CD1c-positive myeloid dendritic cell (primary cell): ENCODE results near the gene ADCY4.
A peak's percentile ranks its signal among the peaks of the same experiment; 100 is the strongest.

Experiments
- DNase-seq: peaks from one replicate; pipeline ENCODE4 v3.0.0-alpha.2; 2016; ENCODE audit errors: extremely low spot score

The ADCY4 gene

GRCh38 chr14:24315807-24316596 is 18.9 kb downstream of the ADCY4 start:
- no peak for DNase-seq

- DNase-seq: no peak
Measured at GRCh38 chr14:24315243-24315806, 19.5 kb downstream of the ADCY4 start.

- no peak for DNase-seq
Measured at GRCh38 chr14:24314377-24315193, 20.3 kb downstream of the ADCY4 start.

- peak; percentile 70 for DNase-seq
Measured at GRCh38 chr14:24313913-24314312, 21.0 kb downstream of the ADCY4 start.

- peak; percentile 91 for DNase-seq
Measured at GRCh38 chr14:24312736-24313507, 21.9 kb downstream of the ADCY4 start.

GRCh38 chr14:24311837-24312615 is 22.8 kb downstream of the ADCY4 start:
- peak; percentile 63 for DNase-seq

GRCh38 chr14:24310646-24311604 is 23.9 kb downstream of the ADCY4 start, which contains the start of gene LTB4R:
LTB4R (plus strand) TSS chr14:24311502; CDS start chr14:24315652, 4,150 bp downstream.
- DNase-seq: peak; percentile 72

GRCh38 chr14:24310265-24310645 is 24.6 kb downstream of the ADCY4 start:
- no peak for DNase-seq

GRCh38 chr14:24309538-24310264 is 25.2 kb downstream of the ADCY4 start, which contains the start of gene LTB4R2:
LTB4R2 (plus strand) TSS chr14:24310140; CDS start chr14:24310665, 525 bp downstream.
- DNase-seq: no peak

- DNase-seq: no peak
Measured at GRCh38 chr14:24308342-24309124, 26.3 kb downstream of the ADCY4 start.

GRCh38 chr14:24307575-24308341 is 27.1 kb downstream of the ADCY4 start, which contains the start of gene CIDEB:
CIDEB (minus strand) TSS chr14:24307977; CDS start chr14:24307858, 119 bp downstream.
- DNase-seq: peak; percentile 86

GRCh38 chr14:24307156-24307574 is 27.7 kb downstream of the ADCY4 start:
- no peak for DNase-seq

- no peak for DNase-seq
Measured at GRCh38 chr14:24304019-24304387, 30.9 kb downstream of the ADCY4 start.

- peak; percentile 39 for DNase-seq
Measured at GRCh38 chr14:24300326-24300980, 34.4 kb downstream of the ADCY4 start.

- DNase-seq: peak; percentile 97
Measured at GRCh38 chr14:24299255-24300191, 35.3 kb downstream of the ADCY4 start, which contains the start of the genes DHRS1 and NOP9. DHRS1 (minus strand) TSS chr14:24299780; CDS start chr14:24299106, 674 bp downstream. NOP9 (plus strand) TSS chr14:24299850; CDS start chr14:24299955, 105 bp downstream.
